ENCODE measurements around the gene RTCA.

DNA sequence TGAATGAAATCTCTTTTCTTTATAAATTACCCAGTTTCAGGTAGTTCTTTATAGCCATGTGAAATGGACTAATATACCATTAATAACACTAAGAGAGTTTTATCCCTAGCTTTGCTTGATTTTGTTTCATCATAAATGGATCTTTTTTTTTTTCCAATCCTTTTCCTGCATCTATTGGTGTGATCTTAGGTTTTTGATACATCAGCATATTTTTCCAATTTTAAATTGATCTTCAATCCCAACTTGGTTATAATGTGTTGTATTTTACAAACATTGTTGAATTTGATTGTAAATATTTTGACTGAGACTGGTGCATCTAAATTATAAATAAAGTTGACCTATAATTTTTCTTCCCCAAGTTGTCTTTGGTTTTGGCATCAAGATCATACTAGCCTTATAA, 4.3 kb upstream of the RTCA start:
- no peak for TF ChIP-seq CTCF (IDR thresholded peaks at IDR 0.05; ENCODE audit: low read depth, low read length, poor library complexity, severe bottlenecking)
- no peak for TF ChIP-seq EZH2phosphoT487 (IDR thresholded peaks at IDR 0.05; ENCODE audit: borderline replicate concordance, low read length)
